ENCODE measurements around the gene CASTOR2.
"Not testable (repeated sequence)": the region's sequence is repeated elsewhere in the genome, so short reads cannot be mapped to it uniquely, and the experiment has no call there.

Gene CASTOR2

DNA sequence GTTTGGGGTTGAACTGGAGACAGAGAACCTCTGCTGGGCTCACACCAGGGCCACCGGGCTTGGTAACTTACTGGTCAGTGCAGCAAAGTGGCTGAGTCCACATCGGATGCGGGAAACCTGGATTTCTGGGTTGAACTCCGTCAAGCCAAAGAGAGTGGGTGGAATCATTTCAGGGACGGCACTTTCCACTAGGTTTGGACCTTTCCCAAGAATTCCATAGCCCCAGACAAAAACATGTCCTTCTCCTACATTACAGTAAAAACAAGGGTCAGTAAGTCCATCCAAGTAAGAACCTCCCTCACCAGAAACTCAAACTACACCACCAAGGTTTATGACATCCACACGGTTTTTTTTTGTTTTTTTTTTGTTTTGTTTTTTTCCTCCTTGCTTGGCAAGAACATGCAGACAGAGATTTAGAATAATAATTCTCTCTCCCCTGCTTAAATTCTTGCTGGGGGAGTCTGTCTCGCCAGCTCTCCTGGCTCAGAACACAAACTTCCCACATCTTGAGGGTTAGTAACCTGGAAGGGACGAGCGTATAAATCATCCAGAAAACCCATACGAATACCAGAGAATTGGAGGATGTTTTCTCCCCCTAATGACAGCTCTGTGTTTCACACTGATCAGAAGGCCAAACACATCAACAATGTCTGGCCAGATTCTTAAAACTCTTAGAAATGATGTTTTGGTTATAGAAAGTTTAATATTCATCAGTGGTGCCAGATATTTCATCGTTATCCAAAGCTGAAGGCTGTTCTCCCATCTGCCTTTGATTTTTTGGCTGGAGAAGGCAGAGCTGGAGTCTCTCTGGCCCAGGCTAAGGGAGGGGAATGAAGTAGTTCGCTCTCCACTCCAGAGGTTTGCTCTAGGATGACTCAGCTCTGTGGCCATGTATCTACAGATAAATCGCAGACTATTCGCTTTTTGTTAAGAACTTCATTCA is 91.6 kb downstream of the CASTOR2 start:
- no peak for DNase-seq

DNA sequence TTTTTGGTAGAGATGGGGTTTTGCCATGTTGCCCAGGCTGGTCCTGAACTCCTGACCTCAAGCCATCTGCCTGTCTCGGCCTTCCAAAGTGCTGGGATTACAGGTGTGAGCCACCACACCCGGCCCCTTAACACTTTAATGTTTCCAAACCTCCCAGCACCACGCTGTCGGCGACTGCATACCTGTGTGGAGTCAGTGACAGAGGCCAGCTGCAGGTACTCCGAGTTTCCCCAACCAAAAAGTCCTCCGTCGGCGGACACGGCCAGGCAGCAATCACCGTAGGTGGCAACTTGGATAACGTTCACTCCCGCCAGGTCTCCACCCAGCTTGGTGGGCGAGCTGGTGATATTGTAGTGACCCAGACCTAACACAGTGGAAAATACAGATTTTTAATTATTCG is 93.9 kb downstream of the CASTOR2 start:
- no peak for DNase-seq

DNA sequence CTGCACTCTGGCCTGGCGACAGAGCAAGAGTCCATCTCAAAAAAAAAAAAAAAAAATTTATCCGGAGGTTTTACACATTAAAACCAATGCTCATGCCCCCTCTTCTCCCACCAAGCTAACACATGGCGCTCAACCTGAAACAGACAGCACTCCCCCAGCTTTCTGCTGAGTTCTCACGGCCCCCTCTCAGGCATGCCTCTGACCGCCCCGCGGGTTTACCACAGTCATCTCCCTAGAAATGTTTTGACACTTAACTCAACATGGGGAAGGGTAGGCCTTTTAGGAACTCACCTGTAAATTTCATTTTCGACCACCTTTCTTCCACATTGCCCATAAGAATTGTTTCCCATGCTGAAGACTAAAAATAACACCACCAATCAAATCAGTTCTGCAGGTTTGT is 99.8 kb downstream of the CASTOR2 start:
- DNase-seq = no peak

DNA sequence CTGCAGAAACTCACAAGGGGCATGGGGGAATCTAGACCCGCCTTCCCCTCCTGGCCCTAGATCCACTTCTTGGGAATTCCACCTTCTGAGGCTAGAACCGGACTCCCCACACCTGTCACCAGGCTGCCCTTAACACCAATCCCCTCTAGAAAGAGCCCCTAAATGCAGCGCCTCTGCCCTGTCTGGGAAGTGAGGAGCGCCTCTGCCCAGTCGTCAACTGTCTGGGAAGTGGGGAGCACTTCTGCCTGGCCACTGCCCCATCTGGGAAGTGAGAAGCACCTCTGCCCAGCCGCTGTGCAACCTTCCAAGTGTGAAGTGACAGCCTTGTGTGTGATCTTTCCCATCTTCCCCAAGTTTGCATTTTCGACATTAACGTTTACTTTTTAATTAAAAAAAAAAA is 100.3 kb downstream of the CASTOR2 start:
- no peak for DNase-seq

DNA sequence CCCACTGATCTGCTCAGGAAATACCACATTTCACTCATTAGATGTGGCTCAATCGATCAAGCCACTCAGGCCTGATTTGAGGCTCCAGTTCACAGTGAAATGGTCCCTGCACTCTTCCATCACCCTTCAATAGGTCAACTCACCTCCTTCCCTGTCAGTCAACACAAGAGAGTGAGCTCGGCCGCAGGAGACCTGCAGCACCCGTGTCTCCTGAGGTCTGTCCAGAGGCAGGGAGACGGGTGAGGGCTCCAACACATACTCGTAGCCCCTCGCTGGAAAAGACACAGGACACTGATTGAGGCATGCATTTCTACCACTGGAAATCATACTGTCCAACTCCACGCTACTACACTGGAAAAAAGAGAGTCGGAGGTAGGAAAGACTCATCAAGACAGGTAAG is 102.0 kb downstream of the CASTOR2 start:
- no peak for DNase-seq

DNA sequence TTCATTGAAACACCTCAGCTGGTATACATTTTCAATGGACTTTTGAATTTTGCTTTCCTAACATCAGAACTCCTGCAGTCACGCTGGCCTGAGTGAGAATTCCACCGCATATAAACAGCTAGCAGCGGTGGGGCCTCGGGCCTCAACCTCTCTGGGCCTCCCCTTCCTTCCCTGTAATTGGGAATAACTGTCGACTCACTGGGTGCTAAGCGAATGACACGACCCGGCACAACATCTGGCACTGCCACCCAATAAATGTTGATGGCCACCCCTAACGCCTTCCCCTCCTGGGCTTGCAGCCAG is 108.4 kb downstream of the CASTOR2 start:
- DNase-seq = no peak

DNA sequence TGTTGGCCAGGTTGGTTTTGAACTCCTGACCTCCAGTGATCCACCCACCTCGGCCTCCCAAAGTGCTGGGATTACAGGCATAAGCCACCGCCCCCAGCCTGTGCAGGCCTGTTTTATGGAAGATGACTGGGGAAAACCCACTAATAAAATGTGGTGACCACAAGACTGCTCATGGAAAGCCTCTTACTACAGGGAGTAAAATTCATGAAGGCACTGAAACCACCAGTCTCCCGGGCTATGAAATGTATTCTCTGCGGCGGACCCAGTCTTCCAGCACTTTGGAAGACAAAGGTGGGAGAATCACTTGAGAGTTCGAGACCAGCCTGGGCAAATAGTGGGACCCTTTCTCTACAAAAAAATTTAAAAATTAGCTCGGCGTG is 109.7 kb downstream of the CASTOR2 start:
- not testable (repeated sequence) for DNase-seq
